ENCODE results near the gene SLC25A51.

- TF ChIP-seq CTCF (conservative IDR thresholded peaks at IDR 0.05; ENCODE audit: low read length) = no peak
- no peak for TF ChIP-seq EZH2phosphoT487 (IDR thresholded peaks at IDR 0.05; ENCODE audit: borderline replicate concordance)
Measured at GRCh38 chr9:37927132-37927531, 23.2 kb upstream of the SLC25A51 start.

All from Loucy (cell line).